Breast epithelium (tissue), 4 donors: Measurements from ENCODE around the gene ARHGAP8. TPM values are rescaled to one million over a fixed set of nuclear protein-coding genes. Genes with fewer than 3 reads are reported as not detected.
"Not testable (repeated sequence)": the region's sequence is repeated elsewhere in the genome, so short reads cannot be mapped to it uniquely, and the experiment has no call there.

Experiments used
- DNase-seq, 2 donors: peaks; one replicate each; pipeline ENCODE4 v3.0.0-alpha.2; 2019; ENCODE audit warnings: low spot score in 2 of 2
- H3K27ac ChIP-seq, 2 donors: fragments of 200-600 bp; sonication (generic) in 1 of 2; one replicate each; pipeline ENCODE4 v1.5.1; 2016 to 2019; ENCODE audit warnings: mild to moderate bottlenecking in 1 of 2
- H3K27me3 ChIP-seq, 2 donors: fragments of 200-600 bp; sonication (generic) in 1 of 2; one replicate each; pipeline versions ENCODE4 v1.5.1 to v1.6.0; 2017 to 2019; ENCODE audit warnings: control low read depth in 1 of 2, mild to moderate bottlenecking in 1 of 2
- H3K36me3 ChIP-seq: fragments of 200-600 bp; one replicate; pipeline ENCODE4 v1.5.1; 2019
- H3K4me1 ChIP-seq, 2 donors: fragments of 200-600 bp; sonication (generic); one replicate each; pipeline ENCODE4 v1.5.1; 2016 to 2019; ENCODE audit warnings: control low read depth in 1 of 2
- H3K4me3 ChIP-seq, 3 donors: fragments of 200-600 bp; sonication (generic); 1 replicate in 2 of 3; 2 replicates in 1 of 3; pipeline ENCODE4 v1.5.1; 2016 to 2019; ENCODE audit warnings: mild to moderate bottlenecking in 3 of 3, moderate library complexity in 2 of 3
- H3K9me3 ChIP-seq, 2 donors: fragments of 200-600 bp; sonication (generic) in 1 of 2; one replicate each; pipeline ENCODE4 v1.5.1; 2016 to 2019; ENCODE audit warnings: control low read depth in 1 of 2
- POLR2A ChIP-seq: fragments of 450-650 bp; IDR thresholded peaks from one replicate; pipeline ENCODE4 v1.6.1; 2016; ENCODE audit warnings: antibody characterized with exemption, mild to moderate bottlenecking, moderate library complexity
- POLR2AphosphoS5 ChIP-seq, 3 donors: sonication (generic); formaldehyde crosslinking; IDR thresholded peaks; one replicate each; pipeline ENCODE4 v1.6.1; 2017; ENCODE audit warnings: antibody characterized with exemption in 3 of 3
- intact Hi-C: fragments of 100-400 bp; cut with DNase I; formaldehyde crosslinking; loops from one replicate; pipeline ENCODE4 v1.15.1; 2023; ENCODE audit warnings: low total_unique reads
- total RNA-seq, 3 donors: library from RNA; depleted of rRNA; stranded (reverse); fragments of >200 nt; gene quantifications; one replicate each; pipeline ENCODE4 v1.1.0, GENCODE V29; 2016
- TF ChIP-seq, protein P1 (sequence below), 3 donors: fragments of 450-650 bp; IDR thresholded peaks; one replicate each; pipeline ENCODE4 v1.5.1; 2016 to 2017; ENCODE audit warnings: antibody characterized with exemption in 3 of 3, mild to moderate bottlenecking in 3 of 3, moderate library complexity in 3 of 3

ARHGAP8 gene
- total RNA-seq, 3 donors from 2014 or later = 9.8 to 39.4 (median 32.4) TPM

DNA sequence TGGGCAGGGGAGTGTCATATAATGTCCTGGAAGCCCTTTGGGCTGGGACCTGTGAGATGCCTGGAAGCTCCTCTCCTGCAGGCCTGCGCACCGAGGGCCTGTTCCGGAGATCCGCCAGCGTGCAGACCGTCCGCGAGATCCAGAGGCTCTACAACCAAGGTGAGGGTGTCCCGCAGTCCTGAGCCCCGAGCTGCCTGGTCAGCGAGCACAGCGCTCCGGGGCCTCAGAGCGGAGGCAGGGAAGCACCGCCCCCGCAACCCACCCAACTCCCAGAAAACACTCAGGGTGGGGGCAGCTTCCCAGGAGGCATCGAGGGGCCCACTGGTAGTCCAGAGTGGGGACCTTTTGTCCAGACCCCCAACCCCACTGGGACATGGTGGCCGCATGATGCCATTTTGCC lies 95.5 kb downstream of the ARHGAP8 start:
- Histone ChIP-seq H3K36me3 (no peaks in the 10 kb centered on the region), H3K27ac (no peak overlapping the region), H3K4me3 (no peak overlapping the region), H3K9me3 (no peaks in the 10 kb centered on the region), H3K27me3 (no peaks in the 10 kb centered on the region), H3K4me1 (no peaks in the 10 kb centered on the region)
- TF ChIP-seq, protein P1, sequence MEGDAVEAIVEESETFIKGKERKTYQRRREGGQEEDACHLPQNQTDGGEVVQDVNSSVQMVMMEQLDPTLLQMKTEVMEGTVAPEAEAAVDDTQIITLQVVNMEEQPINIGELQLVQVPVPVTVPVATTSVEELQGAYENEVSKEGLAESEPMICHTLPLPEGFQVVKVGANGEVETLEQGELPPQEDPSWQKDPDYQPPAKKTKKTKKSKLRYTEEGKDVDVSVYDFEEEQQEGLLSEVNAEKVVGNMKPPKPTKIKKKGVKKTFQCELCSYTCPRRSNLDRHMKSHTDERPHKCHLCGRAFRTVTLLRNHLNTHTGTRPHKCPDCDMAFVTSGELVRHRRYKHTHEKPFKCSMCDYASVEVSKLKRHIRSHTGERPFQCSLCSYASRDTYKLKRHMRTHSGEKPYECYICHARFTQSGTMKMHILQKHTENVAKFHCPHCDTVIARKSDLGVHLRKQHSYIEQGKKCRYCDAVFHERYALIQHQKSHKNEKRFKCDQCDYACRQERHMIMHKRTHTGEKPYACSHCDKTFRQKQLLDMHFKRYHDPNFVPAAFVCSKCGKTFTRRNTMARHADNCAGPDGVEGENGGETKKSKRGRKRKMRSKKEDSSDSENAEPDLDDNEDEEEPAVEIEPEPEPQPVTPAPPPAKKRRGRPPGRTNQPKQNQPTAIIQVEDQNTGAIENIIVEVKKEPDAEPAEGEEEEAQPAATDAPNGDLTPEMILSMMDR (IDR thresholded peaks at IDR 0.05) = no peak
- TF ChIP-seq POLR2AphosphoS5 (IDR thresholded peaks at IDR 0.05) = no peak
- no peak for TF ChIP-seq POLR2A
- intact Hi-C loops = no loop called here
- no peak for DNase-seq

DNA sequence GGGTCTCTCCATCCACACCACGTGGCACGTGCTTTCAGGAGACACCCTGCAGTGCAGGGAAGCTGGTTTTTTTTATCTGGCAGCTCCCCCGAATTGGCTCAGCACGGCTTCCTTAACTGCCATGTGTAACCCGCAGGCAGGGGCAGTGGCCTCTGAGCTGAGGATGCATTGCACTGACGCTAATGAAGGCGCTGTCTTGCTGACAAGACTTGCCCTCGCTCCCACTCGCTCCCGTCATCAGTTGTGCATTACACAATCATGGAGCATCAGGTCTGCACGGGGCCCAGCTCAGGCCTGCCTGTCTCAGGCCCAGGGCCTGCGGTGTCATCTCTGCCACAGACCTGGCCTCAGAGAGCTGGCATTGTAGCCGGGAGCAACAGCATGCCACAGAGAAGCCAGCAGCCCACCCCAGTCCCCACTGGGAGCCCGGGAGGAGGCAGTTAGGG lies 95.9 kb downstream of the ARHGAP8 start:
- H3K9me3 ChIP-seq = no peaks in the 10 kb centered on the region
- DNase-seq = no peak
- H3K4me1 ChIP-seq = no peaks in the 10 kb centered on the region
- no peaks in the 10 kb centered on the region for H3K27me3 ChIP-seq
- H3K4me3 ChIP-seq = no peak overlapping the region
- intact Hi-C loops = no loop called here
- no peak overlapping the region for H3K27ac ChIP-seq
- no peaks in the 10 kb centered on the region for H3K36me3 ChIP-seq
- TF ChIP-seq POLR2AphosphoS5 (IDR thresholded peaks at IDR 0.05) (no peak), POLR2A (no peak)
- TF ChIP-seq, protein P1 (IDR thresholded peaks at IDR 0.05) = no peak

DNA sequence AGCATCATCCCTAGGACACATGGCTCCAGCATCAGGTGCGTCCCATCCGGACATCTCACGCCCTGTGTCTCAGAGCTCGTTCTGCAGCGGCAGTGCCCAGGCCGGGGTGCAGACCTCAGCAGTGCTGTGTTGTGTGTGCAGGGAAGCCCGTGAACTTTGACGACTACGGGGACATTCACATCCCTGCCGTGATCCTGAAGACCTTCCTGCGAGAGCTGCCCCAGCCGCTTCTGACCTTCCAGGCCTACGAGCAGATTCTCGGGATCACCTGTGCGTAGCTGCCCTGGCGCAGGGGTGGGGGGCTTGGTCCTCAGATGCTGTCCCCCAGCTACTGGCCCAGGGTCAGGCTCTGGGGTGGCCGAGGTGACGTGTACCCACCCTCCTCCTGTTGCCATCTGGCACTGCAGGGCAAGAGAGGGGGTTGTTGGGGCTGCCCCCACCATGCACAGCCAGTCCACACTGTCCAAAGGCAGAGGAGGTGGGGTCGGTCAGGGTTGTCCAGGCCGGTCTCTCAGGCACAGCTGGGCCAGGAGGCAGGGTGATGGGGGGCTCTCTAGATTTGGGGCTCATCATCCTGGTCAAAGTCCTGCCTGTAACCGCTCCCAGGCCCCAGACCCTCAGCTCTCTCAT lies 96.5 kb downstream of the ARHGAP8 start:
- TF ChIP-seq POLR2A (no peak), POLR2AphosphoS5 (IDR thresholded peaks at IDR 0.05) (no peak)
- TF ChIP-seq, protein P1 (IDR thresholded peaks at IDR 0.05) = no peak
- Histone ChIP-seq H3K4me3 (no peak overlapping the region), H3K27me3 (no peaks in the 10 kb centered on the region), H3K27ac (no peak overlapping the region), H3K4me1 (no peaks in the 10 kb centered on the region), H3K9me3 (no peaks in the 10 kb centered on the region), H3K36me3 (no peaks in the 10 kb centered on the region)
- intact Hi-C loops = no loop called here
- DNase-seq = no peak

DNA sequence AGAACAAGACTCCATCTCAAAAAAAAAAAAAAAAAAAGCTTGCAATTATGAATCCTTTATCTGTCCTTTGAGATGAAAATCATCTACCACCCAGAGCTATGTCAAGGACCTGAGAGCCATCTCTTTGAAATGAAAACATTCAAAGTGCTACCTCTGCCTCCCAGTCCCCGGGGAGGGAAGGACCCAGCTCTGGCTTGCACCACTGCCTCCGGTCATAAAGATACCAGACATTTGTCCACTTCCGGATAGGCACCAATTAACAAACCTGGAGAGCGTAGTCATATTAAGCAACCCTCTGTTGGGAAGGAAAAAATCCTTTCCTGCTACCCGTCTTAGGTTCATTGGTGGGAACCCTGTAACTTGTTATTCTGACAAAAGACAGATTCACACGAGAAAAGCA lies 98.6 kb downstream of the ARHGAP8 start:
- intact Hi-C loops = no loop called here
- H3K27ac ChIP-seq = no peak overlapping the region
- H3K36me3 ChIP-seq = no peaks in the 10 kb centered on the region
- no peaks in the 10 kb centered on the region for H3K9me3 ChIP-seq
- H3K4me1 ChIP-seq = no peaks in the 10 kb centered on the region
- H3K4me3 ChIP-seq = no peak overlapping the region
- TF ChIP-seq POLR2AphosphoS5 (IDR thresholded peaks at IDR 0.05) (no peak), POLR2A (no peak)
- TF ChIP-seq, protein P1 (IDR thresholded peaks at IDR 0.05) = no peak
- DNase-seq = peak in 1 of 2 donors; percentile 24
- H3K27me3 ChIP-seq = no peaks in the 10 kb centered on the region

DNA sequence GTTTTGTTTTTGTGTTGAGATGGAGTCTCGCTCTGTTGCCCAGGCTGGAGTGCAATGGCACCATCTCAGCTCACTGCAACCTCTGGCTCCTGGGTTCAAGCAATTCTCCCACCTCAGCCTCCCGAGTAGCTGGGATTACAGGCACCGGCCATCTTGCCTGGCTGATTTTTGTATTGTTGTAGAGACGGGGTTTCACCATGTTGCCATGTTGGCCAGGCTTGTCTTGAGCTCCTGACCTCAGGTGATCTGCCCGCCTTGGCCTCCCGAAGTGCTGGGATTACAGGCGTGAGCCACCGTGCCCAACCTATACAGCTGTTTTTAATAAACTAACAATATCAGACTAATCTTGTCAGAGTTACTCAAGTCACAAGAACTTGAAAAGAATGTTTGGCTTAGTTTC lies 102.3 kb downstream of the ARHGAP8 start:
- peak in 1 of 2 donors; percentile 33 for DNase-seq
- H3K4me3 ChIP-seq, H3K4me1 ChIP-seq, H3K9me3 ChIP-seq, H3K27me3 ChIP-seq, H3K27ac ChIP-seq, H3K36me3 ChIP-seq, intact Hi-C loops: not testable (repeated sequence)
